AG04449 (cell line): Measurements from ENCODE around the gene TREH.

Experiments used
- CTCF ChIA-PET: fragments of 350-600 bp; formaldehyde crosslinking; extraction: SDS; loops from one replicate; lab custom pipeline; 2021; ENCODE audit warnings: antibody characterized with exemption; lab: Yijun Ruan, JAX
- POLR2A ChIA-PET: fragments of 400-600, 350-600 bp; formaldehyde crosslinking; extraction: SDS; loops from one replicate; lab custom pipeline; 2020; ENCODE audit warnings: antibody characterized with exemption, inconsistent platforms; lab: Yijun Ruan, JAX
- DNase-seq: peaks from one replicate; pipeline ENCODE4 v3.0.0-alpha.2; 2010; ENCODE audit warnings: low read depth, low spot score
- H3K4me3 ChIP-seq: 2 replicates; pipeline ENCODE4 v1.5.1; 2011; ENCODE audit warnings: low read depth, mild to moderate bottlenecking, control low read depth, low read length
- CTCF ChIP-seq: IDR thresholded peaks from one replicate; pipeline ENCODE4 v1.5.1; 2011; ENCODE audit warnings: mild to moderate bottlenecking, moderate library complexity, low read length, control low read depth, inconsistent platforms; ENCODE audit not compliant: insufficient read depth; ENCODE audit errors: missing control alignments

Gene TREH

GRCh38 chr11:118661425-118662301 is 17.8 kb downstream of the TREH start:
- POLR2A ChIA-PET: interaction anchor here (0.7 kb wide), 1 partner anchor 54 kb away, joined by 4 read pairs; the partner anchor contains the start of gene PHLDB1
- DNase-seq: no peak
- CTCF ChIA-PET: interaction anchor here (0.7 to 8.6 kb wide), 12 partner anchors 9 to 294 kb away, joined by 3 to 75 read pairs (median 11); partner anchors contain the start of genes PHLDB1 and UPK2
- H3K4me3 ChIP-seq: no peak overlapping the region
- TF ChIP-seq CTCF: no peak

GRCh38 chr11:118660681-118661424 is 18.6 kb downstream of the TREH start:
- no peak for DNase-seq
- ChIA-PET CTCF (interaction anchor here (0.8 to 8.6 kb wide), 24 partner anchors 9 to 295 kb away, joined by 3 to 75 read pairs (median 5); partner anchors contain the start of genes DDX6, PHLDB1, TREH and UPK2), POLR2A (interaction anchor here (0.7 kb wide), 1 partner anchor 54 kb away, joined by 4 read pairs; the partner anchor contains the start of gene PHLDB1)
- no peak for TF ChIP-seq CTCF
- no peak overlapping the region for H3K4me3 ChIP-seq

DNA sequence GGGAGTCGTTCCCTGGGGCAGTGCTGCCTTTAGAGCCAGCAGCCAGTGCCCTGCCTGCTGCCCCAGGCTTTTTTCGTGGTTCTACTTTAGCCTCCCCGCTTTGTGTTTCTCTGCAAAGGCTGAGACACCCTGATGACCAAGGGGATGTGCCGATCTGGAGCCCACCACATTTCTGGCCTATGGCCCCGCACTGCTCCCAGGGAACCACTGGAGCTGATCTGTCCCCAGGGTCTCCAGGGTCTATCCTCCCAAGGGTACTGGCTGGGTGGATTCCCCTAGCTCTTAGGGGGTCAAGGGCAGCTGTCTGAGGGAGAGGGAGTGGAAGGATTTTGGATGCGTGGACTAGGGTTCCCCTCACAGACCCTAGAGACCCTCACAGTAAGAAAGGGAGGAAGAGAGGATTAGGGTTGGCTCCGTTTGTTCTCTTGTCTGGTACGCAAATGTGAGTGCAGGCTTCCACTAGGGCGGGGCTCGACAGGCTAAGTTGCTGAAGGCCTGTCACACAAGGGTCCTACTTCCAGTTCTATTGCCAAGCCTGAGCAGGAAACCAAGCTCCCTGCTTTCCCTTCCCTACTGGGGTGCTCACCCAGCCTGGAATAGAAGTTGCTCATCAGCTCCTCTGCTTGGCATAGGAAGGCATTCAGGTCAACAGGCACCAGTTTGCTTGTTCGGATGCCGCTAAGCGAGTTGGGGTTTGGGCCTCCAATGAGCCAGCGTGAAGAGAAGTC is 19.3 kb downstream of the TREH start:
- CTCF ChIA-PET: interaction anchor here (0.8 to 8.6 kb wide), 26 partner anchors 9 to 296 kb away, joined by 3 to 75 read pairs (median 5); partner anchors contain the start of genes DDX6, PHLDB1, TREH and UPK2
- POLR2A ChIA-PET: no interaction called here
- no peak for DNase-seq
- no peak overlapping the region for H3K4me3 ChIP-seq
- TF ChIP-seq CTCF: no peak

- DNase-seq: no peak
- no peak overlapping the region for H3K4me3 ChIP-seq
- TF ChIP-seq CTCF: peak; percentile 98
- CTCF ChIA-PET: interaction anchor here (0.6 to 8.6 kb wide), 20 partner anchors 8 to 296 kb away, joined by 3 to 75 read pairs (median 10); partner anchors contain the start of genes PHLDB1, TREH and UPK2
- POLR2A ChIA-PET: no interaction called here
These were observed 20.0 kb downstream of the TREH start for GRCh38 chr11:118659314-118659952.

- no peak overlapping the region for H3K4me3 ChIP-seq
- ChIA-PET CTCF (interaction anchor here (0.6 to 8.6 kb wide), 21 partner anchors 8 to 297 kb away, joined by 3 to 75 read pairs (median 7); partner anchors contain the start of genes PHLDB1 and UPK2), POLR2A (interaction anchor here (0.9 kb wide), 1 partner anchor 36 kb away, joined by 3 read pairs; no protein-coding TSS in a partner anchor)
- TF ChIP-seq CTCF: peak; percentile 38
- DNase-seq: no peak
These were observed 20.8 kb downstream of the TREH start for GRCh38 chr11:118658429-118659313.
